Activated CD8-positive, alpha-beta memory T cell treated with anti-CD3 and anti-CD28 coated beads, Interleukin-2, amount 50 U/mL, for 48 hours (primary cell): Measurements from ENCODE around the gene SDC3.
"Not testable (repeated sequence)": the region's sequence is repeated elsewhere in the genome, so short reads cannot be mapped to it uniquely, and the experiment has no call there.

Source experiments
- DNase-seq: peaks from one replicate; pipeline ENCODE4 v3.0.0-alpha.2; 2020

SDC3 gene

GRCh38 chr1:30908696-30909364, at the start of gene SDC3:
Gene SDC3, minus strand, starts transcription at chr1:30908758. Its CDS starts 172 bp downstream, at chr1:30908586.
- no peak for DNase-seq

GRCh38 chr1:30957560-30958222, 49.1 kb upstream of the SDC3 start:
- no peak for DNase-seq

DNA sequence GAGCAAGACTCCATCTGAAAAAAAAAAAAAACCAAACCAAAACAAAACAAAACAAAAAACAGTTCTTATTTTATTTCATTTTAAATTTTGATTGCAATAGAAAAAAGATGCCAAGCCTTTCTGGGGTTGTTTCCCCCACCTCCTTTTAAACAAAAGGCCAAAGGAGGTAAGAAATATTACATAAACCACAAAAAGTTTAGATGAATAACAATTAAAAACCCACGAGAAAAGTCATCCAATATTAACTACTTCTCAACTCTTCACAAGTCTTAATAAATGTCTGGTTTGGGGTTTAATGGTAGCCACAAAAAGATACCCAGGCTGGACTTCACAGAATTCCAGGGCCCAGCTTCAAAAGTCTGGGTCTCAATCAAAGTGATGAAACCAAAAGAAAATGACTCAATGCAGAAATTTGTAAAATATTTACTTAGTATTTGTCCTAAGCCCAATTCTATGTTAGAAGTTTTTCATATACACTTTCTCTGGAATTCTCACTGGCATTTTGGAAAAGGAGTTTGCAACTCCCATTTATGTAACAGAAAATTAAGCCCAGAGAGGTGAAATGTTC, 47.0 kb upstream of the SDC3 start:
- no peak for DNase-seq

- DNase-seq = no peak
These were observed 45.1 kb upstream of the SDC3 start for GRCh38 chr1:30953685-30954084.

DNA sequence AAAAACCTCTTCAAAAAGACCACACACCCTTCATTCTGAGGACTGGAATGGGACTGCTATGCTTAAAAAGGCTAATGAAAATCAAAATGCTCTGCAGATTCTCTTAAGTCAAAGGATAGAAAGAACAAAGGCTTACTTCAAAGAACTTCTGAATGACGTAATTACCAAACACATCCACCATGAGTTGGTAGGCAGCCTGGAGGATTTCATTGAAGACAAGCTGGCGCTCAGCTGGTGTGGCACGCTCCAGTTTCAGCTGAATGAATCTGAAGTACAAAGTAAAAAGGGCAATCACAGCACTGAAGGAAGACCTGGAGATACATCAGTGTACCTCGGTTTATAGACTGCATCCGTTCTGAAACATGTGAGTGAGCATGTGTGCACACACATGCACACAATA, 43.5 kb upstream of the SDC3 start:
- no peak for DNase-seq

DNA sequence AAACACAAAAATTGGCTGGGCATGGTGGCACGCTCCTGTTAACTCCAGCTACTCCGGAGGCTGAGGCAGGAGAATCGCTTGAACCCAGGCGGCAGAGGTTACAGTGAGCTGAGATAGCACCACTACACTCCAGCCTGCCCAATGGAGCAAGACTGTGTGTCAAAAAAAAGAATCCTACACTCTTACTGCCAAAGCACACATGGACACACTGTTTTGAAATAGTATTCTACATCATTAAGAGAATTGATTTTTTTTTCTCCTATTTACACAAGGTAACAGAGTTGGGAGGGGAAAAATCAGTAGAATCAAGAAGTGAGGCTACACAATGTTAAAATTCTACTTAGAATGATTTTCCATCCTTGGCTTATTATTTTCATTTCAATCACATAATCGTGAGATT, 42.1 kb upstream of the SDC3 start:
- no peak for DNase-seq

DNA sequence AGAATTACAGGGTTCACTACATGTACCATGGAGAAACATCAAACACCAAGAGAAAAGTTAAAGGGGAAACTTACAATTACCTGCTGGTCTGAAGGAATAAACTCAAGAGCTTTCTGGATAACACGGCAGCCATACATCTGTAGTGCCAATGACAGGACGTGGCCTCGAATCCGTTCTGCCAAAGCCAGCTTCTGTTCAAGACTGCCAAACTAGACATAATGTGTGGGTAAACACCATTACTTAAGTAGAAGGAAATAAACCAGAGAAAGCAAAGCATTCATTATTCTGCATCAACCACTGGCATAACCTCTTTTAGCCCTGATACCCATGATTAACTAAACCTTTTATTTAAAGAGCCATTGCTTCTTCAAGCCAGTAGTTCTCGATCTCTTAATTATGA, 41.5 kb upstream of the SDC3 start:
- no peak for DNase-seq

DNA sequence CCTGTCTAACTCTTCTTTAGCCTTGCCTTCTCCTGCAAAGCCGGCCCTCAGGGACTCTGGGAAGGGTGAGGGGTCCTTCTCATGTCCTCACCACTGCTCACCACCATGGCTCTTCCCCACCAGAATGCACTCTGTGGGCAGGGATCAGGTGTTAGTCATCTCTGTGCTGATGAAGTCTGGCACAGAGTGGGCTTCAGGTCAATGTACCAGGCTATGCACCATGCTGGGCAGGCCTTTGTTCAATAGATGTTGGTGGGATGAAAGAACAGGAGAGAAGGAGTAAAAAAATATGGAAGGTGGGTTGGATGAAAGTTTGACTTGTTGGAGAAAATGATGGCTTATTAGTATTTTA, 40.9 kb upstream of the SDC3 start:
- DNase-seq = not testable (repeated sequence)

- not testable (repeated sequence) for DNase-seq
These were observed 40.4 kb upstream of the SDC3 start for GRCh38 chr1:30948813-30949486.

GRCh38 chr1:30948278-30948677, 39.7 kb upstream of the SDC3 start:
- DNase-seq = no peak

DNA sequence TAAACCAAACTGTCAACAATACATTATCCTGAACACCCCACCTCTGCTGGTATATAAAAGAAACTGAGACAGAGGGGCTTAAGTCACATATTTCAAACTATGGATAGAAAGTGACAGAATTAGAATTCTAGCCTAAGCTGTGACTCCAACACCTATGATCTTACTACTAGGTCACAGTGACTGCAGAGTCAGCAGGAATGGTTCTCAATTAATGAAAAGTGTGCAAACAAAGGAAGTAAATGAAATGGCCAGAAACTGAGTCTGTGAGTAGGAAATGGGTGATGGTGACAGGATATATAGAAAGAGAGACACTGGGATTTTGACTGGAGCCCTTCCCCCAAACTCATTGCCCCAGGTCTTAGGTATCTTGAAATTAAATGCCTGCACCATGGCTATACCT, 38.7 kb upstream of the SDC3 start:
- no peak for DNase-seq

- no peak for DNase-seq
These were observed 33.9 kb upstream of the SDC3 start for GRCh38 chr1:30942326-30942963.

GRCh38 chr1:30940541-30940940, 32.0 kb upstream of the SDC3 start:
- DNase-seq = no peak

DNA sequence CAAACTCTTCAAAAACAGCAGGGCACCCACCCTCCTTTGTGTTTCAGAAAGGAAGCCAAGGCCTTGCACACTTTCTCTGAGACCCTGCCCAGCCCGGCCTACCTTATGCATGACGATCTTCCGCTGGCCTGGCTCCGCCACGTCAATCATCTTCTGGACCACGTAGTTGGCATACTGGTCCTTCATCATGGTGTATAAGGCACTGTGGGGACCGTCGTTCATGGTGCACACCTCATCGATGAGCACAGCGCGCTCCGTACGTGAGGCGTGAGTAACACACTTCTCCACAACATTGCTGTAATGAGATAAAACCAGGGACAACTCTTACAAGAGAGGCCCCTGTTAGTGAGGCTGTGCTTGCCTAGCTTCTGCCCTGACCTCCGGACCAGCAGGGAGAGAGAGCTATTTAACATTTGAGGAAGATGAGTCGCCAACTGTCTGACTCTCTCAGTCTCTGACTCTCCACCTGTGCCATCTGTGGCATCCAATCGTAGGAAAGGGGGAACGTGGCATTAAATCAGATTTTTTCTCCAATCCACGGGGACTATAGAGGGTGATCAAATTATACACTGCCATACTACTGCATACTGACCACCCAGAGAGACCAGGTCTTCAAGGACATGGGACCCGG, 28.1 kb upstream of the SDC3 start:
- no peak for DNase-seq

- DNase-seq = not testable (repeated sequence)
These were observed 27.2 kb upstream of the SDC3 start for GRCh38 chr1:30935758-30936157.

DNA sequence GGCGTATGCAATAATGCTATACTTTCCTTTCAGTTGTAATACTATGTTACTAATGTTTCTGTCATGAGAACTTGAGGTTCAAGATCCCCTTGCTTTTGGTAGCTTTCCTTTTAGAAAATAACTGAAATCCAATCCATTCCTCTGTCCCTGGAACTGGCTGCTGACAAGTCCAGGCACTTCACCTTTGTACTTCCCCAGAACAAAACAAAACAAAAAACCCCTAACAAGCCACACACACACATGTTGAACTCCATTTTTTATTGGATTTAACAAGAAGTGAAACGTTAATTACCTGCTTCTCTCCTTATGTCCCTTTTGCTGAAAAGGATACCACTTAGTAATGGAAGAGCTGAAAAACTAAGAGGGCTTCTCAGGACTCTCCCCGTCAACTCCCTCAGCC, 26.1 kb upstream of the SDC3 start:
- no peak for DNase-seq

DNA sequence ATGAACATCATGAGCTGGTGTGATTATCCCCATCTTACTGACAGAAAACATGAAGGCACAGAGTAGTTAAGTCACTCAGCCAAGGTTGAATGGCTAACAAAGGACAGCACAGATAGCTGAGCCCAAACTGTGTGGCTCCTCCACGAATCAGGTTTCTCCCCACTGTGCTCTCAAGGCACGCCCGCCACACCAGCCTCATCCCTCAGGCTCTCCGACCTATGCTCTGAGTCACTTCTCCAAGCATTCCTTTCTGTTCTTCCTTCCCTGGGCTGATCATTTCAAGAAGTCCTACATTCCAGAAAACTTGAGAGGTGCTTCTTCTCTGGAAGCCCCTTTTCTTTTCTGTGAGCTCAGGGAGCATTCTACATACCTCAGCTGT, 25.3 kb upstream of the SDC3 start:
- no peak for DNase-seq

- DNase-seq = no peak
These were observed 22.1 kb upstream of the SDC3 start for GRCh38 chr1:30930631-30931173.

DNA sequence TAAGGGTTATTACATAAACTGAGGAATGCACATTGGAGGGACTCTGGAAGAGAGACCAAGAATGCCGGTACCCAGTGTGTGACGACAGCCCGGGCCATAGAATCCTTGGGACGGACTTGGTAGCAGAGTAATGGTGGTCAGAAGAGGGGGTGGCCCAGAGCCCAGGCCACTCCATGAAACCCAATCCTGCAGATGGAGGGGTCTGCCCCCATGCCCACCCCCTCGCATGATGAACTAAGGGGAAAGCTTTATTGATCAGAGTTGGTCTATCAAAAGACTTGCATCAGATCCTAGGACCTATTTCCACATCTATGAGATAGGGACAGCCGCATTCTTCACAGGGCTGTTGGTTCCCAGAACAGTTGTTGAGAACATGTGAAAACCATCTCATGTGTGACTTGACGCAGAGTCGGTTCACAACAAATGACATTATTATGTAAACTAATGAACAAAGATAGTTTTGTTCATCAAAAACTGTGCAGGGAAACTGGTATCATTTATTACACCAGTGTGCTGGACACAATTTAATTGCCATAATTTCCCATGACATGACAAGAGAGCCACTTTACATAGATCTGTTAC, 21.5 kb upstream of the SDC3 start:
- DNase-seq = no peak

GRCh38 chr1:30929135-30929889, 20.8 kb upstream of the SDC3 start:
- peak; percentile 75 for DNase-seq

DNA sequence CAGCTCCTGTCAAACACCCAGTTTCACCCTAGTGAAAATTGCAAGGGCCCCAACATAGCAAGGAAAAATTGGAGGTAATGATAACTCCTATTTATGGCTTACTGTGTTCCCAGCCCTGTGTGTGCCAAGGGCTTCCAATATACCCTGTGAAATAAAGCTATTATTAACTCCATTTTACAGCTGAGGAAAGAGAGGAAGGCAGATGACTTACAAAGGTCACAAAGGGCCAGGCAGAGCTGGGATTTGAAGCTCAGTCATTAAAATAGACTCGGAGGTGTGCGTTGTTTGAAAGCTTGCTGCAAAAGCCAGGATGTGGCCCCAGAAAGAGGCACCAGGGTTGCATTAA, 20.2 kb upstream of the SDC3 start:
- no peak for DNase-seq

GRCh38 chr1:30928171-30928570, 19.6 kb upstream of the SDC3 start:
- DNase-seq = no peak
